ENCODE results near the gene BCAN.

- TF ChIP-seq CTCF (IDR thresholded peaks at IDR 0.05) (no peak), POLR2A (IDR thresholded peaks at IDR 0.05) (no peak)
These were observed 61.8 kb downstream of the BCAN start for GRCh38 chr1:156703741-156704140.
